H9 (cell line): ENCODE results near the gene SLC22A2. TPM values are rescaled to one million over a fixed set of nuclear protein-coding genes. Genes with fewer than 3 reads are reported as not detected.

Experiments
- DNase-seq: peaks from one replicate; pipeline ENCODE4 v3.0.0-alpha.2; 2017
- H2AFZ ChIP-seq: one replicate; pipeline ENCODE4 v1.6.1; 2013; ENCODE audit warnings: mild to moderate bottlenecking, low read length, control low read depth, moderate library complexity
- H2AK5ac ChIP-seq: 2 replicates; pipeline ENCODE4 v1.6.1; 2013; ENCODE audit warnings: low read length, control low read depth, mixed read lengths; ENCODE audit not compliant: insufficient read length
- H2BK120ac ChIP-seq: one replicate; pipeline ENCODE4 v1.6.1; 2013; ENCODE audit warnings: low read depth, mild to moderate bottlenecking, low read length, control low read depth, inconsistent platforms; ENCODE audit not compliant: poor library complexity, severe bottlenecking
- H2BK12ac ChIP-seq: 2 replicates; pipeline ENCODE4 v1.6.1; 2013; ENCODE audit warnings: low read length, control low read depth, mixed read lengths, low read depth; ENCODE audit not compliant: insufficient read length
- H2BK15ac ChIP-seq: 2 replicates; pipeline ENCODE4 v1.6.1; 2013; ENCODE audit warnings: low read depth, low read length, control low read depth
- H2BK20ac ChIP-seq: one replicate; pipeline ENCODE4 v1.6.1; 2013; ENCODE audit warnings: low read depth, mild to moderate bottlenecking, low read length, control low read depth, inconsistent platforms; ENCODE audit not compliant: poor library complexity, severe bottlenecking
- H2BK5ac ChIP-seq: 2 replicates; pipeline ENCODE4 v1.6.1; 2013; ENCODE audit warnings: low read length, control low read depth, mixed read lengths; ENCODE audit not compliant: insufficient read length
- H3K14ac ChIP-seq: 2 replicates; pipeline ENCODE4 v1.6.1; 2013; ENCODE audit warnings: low read length, control low read depth; ENCODE audit not compliant: insufficient read depth
- H3K18ac ChIP-seq: 2 replicates; pipeline ENCODE4 v1.6.1; 2013; ENCODE audit warnings: low read depth, mild to moderate bottlenecking, mixed read lengths, low read length, control low read depth; ENCODE audit not compliant: insufficient read length
- H3K23ac ChIP-seq: 2 replicates; pipeline ENCODE4 v1.6.1; 2013; ENCODE audit warnings: low read length, control low read depth, mixed read lengths, low read depth; ENCODE audit not compliant: insufficient read length
- H3K23me2 ChIP-seq: 2 replicates; pipeline ENCODE4 v1.6.1; 2013; ENCODE audit warnings: low read depth, mild to moderate bottlenecking, mixed read lengths, low read length, control low read depth; ENCODE audit not compliant: insufficient read length, poor library complexity, severe bottlenecking
- H3K27ac ChIP-seq: 2 replicates; pipeline ENCODE4 v1.5.1; 2013; ENCODE audit warnings: low read length, control low read depth, mixed read lengths, low read depth; ENCODE audit not compliant: insufficient read length
- H3K27me3 ChIP-seq: 2 replicates; pipeline ENCODE4 v1.6.1; 2013; ENCODE audit warnings: low read length, control low read depth, inconsistent platforms; ENCODE audit not compliant: insufficient read depth
- H3K4ac ChIP-seq: 2 replicates; pipeline ENCODE4 v1.6.1; 2013; ENCODE audit warnings: low read depth, mild to moderate bottlenecking, control low read depth, inconsistent platforms, low read length, moderate library complexity
- H3K4me1 ChIP-seq: 2 replicates; pipeline ENCODE4 v1.6.1; 2013; ENCODE audit warnings: low read length, control low read depth, inconsistent platforms; ENCODE audit not compliant: insufficient read depth
- H3K4me2 ChIP-seq: 2 replicates; pipeline ENCODE4 v1.6.1; 2013; ENCODE audit warnings: low read length, control low read depth, mixed read lengths; ENCODE audit not compliant: insufficient read length, insufficient read depth
- H3K56ac ChIP-seq: 2 replicates; pipeline ENCODE4 v1.6.1; 2013; ENCODE audit warnings: low read depth, mild to moderate bottlenecking, mixed read lengths, low read length, control low read depth; ENCODE audit not compliant: insufficient read length
- H3K79me1 ChIP-seq: 2 replicates; pipeline ENCODE4 v1.6.1; 2013; ENCODE audit warnings: low read depth, mild to moderate bottlenecking, moderate library complexity, low read length, control low read depth, inconsistent platforms; ENCODE audit not compliant: insufficient read depth, poor library complexity, severe bottlenecking
- H3K79me2 ChIP-seq: 2 replicates; pipeline ENCODE4 v1.6.1; 2013; ENCODE audit warnings: low read length, control low read depth, inconsistent platforms; ENCODE audit not compliant: insufficient read depth
- H3K9ac ChIP-seq: 2 replicates; pipeline ENCODE4 v1.6.1; 2013; ENCODE audit warnings: low read length, control low read depth, mixed read lengths; ENCODE audit not compliant: insufficient read length; ENCODE audit errors: extremely low read depth
- H3K9me3 ChIP-seq: one replicate; pipeline ENCODE4 v1.6.1; 2013; ENCODE audit warnings: low read depth, low read length, inconsistent platforms; ENCODE audit not compliant: control insufficient read depth
- H3T11ph ChIP-seq: one replicate; pipeline ENCODE4 v1.6.1; 2013; ENCODE audit warnings: mild to moderate bottlenecking, low read length, control low read depth, inconsistent platforms
- H4K20me1 ChIP-seq: one replicate; pipeline ENCODE4 v1.6.1; 2013; ENCODE audit not compliant: control insufficient read depth, insufficient read length, insufficient read depth
- H4K5ac ChIP-seq: 2 replicates; pipeline ENCODE4 v1.6.1; 2013; ENCODE audit warnings: low read depth, mild to moderate bottlenecking, mixed read lengths, low read length, control low read depth; ENCODE audit not compliant: insufficient read length
- H4K8ac ChIP-seq: replicated peaks from 2 replicates; pipeline ENCODE4 v1.6.1; 2013; ENCODE audit warnings: low read length, control low read depth, mixed read lengths, low read depth; ENCODE audit not compliant: insufficient read length
- H4K91ac ChIP-seq: 2 replicates; pipeline ENCODE4 v1.6.1; 2013; ENCODE audit warnings: low read depth, mild to moderate bottlenecking, moderate library complexity, mixed read lengths, low read length, control low read depth; ENCODE audit not compliant: insufficient read length
- H3K27ac Mint-ChIP-seq, 3 experiments: 2 replicates in 2 of 3; 3 replicates in 1 of 3; pipeline ENCODE4 v1.8.0; 2020 to 2021; ENCODE audit warnings: mixed read lengths in 3 of 3, mild to moderate bottlenecking in 1 of 3, moderate library complexity in 1 of 3
- H3K27me3 Mint-ChIP-seq: 2 replicates; pipeline ENCODE4 v1.8.0; 2021; ENCODE audit warnings: low read depth, mild to moderate bottlenecking, moderate library complexity, mixed read lengths
- H3K36me3 Mint-ChIP-seq, 3 experiments: 2 replicates in 2 of 3; 3 replicates in 1 of 3; pipeline ENCODE4 v1.8.0; 2020 to 2021; ENCODE audit warnings: low read depth in 3 of 3, mixed read lengths in 3 of 3; ENCODE audit not compliant: insufficient read depth in 1 of 3
- H3K4me1 Mint-ChIP-seq, 2 experiments: 2 replicates each; pipeline ENCODE4 v1.8.0; 2020; ENCODE audit warnings: mixed read lengths in 2 of 2
- H3K4me3 Mint-ChIP-seq, 2 experiments: 2 replicates in 1 of 2; 3 replicates in 1 of 2; pipeline ENCODE4 v1.8.0; 2020 to 2021; ENCODE audit warnings: mild to moderate bottlenecking in 2 of 2, mixed read lengths in 2 of 2, moderate library complexity in 1 of 2
- H3K9me3 Mint-ChIP-seq, 2 experiments: 2 replicates in 1 of 2; 3 replicates in 1 of 2; pipeline ENCODE4 v1.8.0; 2020; ENCODE audit warnings: mild to moderate bottlenecking in 2 of 2, mixed read lengths in 2 of 2, moderate library complexity in 1 of 2
- WGBS: extraction: QIAGEN DNeasy Blood & Tissue Kit; methylation state at CpG from one replicate; pipeline ENCODE4 v1.1.7; 2013; ENCODE audit warnings: missing lambda C conversion rate, low lambda C conversion rate, mixed read lengths; ENCODE audit not compliant: insufficient read length; ENCODE audit errors: extremely low coverage; 5-methylcytosine and 5-hydroxymethylcytosine counted together
- total RNA-seq: library from RNA; stranded (reverse); gene quantifications from 2 replicates; pipeline ENCODE4 v1.2.1, GENCODE V29; 2021
- TF ChIP-seq, protein P1 (sequence below): fragments of 200-600 bp; sonication (generic); conservative IDR thresholded peaks from 3 replicates; pipeline ENCODE4 v1.8.0; 2021; ENCODE audit warnings: antibody characterized with exemption, mild to moderate bottlenecking

SLC22A2 gene
- total RNA-seq, 1 experiment from 2014 or later, result 1.0 TPM

- no peak overlapping the region for H2BK20ac ChIP-seq
- H3K23ac ChIP-seq, result no peak overlapping the region
- peaks cover 4% of the 10 kb centered on the region for H3K23me2 ChIP-seq
- no peak overlapping the region for H3K4me3 Mint-ChIP-seq
- no peaks in the 10 kb centered on the region for H4K20me1 ChIP-seq
- no peak overlapping the region for H3K18ac ChIP-seq
- H3K79me2 ChIP-seq, result no peaks in the 10 kb centered on the region
- no peak overlapping the region for H2BK5ac ChIP-seq
- no peak overlapping the region for H3K4ac ChIP-seq
- WGBS, result no CpG with 5 or more reads among the region's 11 CpGs
- H2AK5ac ChIP-seq, result no peak overlapping the region
- no peak overlapping the region for H3K56ac ChIP-seq
- DNase-seq, result no peak
- H3K27ac ChIP-seq, result no peak overlapping the region
- H3K9ac ChIP-seq, result no peak overlapping the region
- H3K79me1 ChIP-seq, result no peaks in the 10 kb centered on the region
- TF ChIP-seq, protein P1, sequence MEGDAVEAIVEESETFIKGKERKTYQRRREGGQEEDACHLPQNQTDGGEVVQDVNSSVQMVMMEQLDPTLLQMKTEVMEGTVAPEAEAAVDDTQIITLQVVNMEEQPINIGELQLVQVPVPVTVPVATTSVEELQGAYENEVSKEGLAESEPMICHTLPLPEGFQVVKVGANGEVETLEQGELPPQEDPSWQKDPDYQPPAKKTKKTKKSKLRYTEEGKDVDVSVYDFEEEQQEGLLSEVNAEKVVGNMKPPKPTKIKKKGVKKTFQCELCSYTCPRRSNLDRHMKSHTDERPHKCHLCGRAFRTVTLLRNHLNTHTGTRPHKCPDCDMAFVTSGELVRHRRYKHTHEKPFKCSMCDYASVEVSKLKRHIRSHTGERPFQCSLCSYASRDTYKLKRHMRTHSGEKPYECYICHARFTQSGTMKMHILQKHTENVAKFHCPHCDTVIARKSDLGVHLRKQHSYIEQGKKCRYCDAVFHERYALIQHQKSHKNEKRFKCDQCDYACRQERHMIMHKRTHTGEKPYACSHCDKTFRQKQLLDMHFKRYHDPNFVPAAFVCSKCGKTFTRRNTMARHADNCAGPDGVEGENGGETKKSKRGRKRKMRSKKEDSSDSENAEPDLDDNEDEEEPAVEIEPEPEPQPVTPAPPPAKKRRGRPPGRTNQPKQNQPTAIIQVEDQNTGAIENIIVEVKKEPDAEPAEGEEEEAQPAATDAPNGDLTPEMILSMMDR, result no peak
- peaks cover 12 to 28% of the 10 kb centered on the region in 2 experiments for H3K4me1 Mint-ChIP-seq
- peaks cover 1% of the 10 kb centered on the region; the same call in 1 of the 2 replicates for H3K27me3 Mint-ChIP-seq
- no peak overlapping the region for H4K91ac ChIP-seq
- H3K4me2 ChIP-seq, result no peak overlapping the region
- H2BK12ac ChIP-seq, result no peak overlapping the region
- no peak overlapping the region for H3K27ac Mint-ChIP-seq
- no peak overlapping the region for H2AFZ ChIP-seq
- H3K14ac ChIP-seq, result no peak overlapping the region
- no peaks in the 10 kb centered on the region for H3K27me3 ChIP-seq
- H2BK120ac ChIP-seq, result no peak overlapping the region
- H4K5ac ChIP-seq, result no peak overlapping the region
- H4K8ac ChIP-seq, result no peak overlapping the region
- no peak overlapping the region for H3T11ph ChIP-seq
- peaks cover 2% of the 10 kb centered on the region; the same call in 1 of the 2 replicates for H3K4me1 ChIP-seq
- H3K36me3 Mint-ChIP-seq, result peaks cover 10 to 24% (median 11%) of the 10 kb centered on the region in 3 experiments
- peaks cover 16 to 20% of the 10 kb centered on the region in 2 experiments for H3K9me3 Mint-ChIP-seq
- H3K9me3 ChIP-seq, result no peaks in the 10 kb centered on the region
- H2BK15ac ChIP-seq, result 0 out of 2 replicates have a peak overlapping the region, but pooled peaks have one; percentile 52
Measured at GRCh38 chr6:160299559-160299958, 40.9 kb upstream of the SLC22A2 start.
